Measurements from ENCODE around the gene DSG3. TPM values are rescaled to one million over a fixed set of nuclear protein-coding genes. Genes with fewer than 3 reads are reported as not detected.

DSG3 gene
- total RNA-seq, 1 donor from 2014 or later = 0.07 TPM

- no peak for DNase-seq (ENCODE audit: low read depth, low spot score)
Observed at GRCh38 chr18:31432316-31432715, 15.2 kb upstream of the DSG3 start.

- DNase-seq (ENCODE audit: low read depth, low spot score) = no peak
Observed at GRCh38 chr18:31436825-31437224, 10.7 kb upstream of the DSG3 start.

GRCh38 chr18:31438402-31438801 is 9.1 kb upstream of the DSG3 start:
- no peak for DNase-seq (ENCODE audit: low read depth, low spot score)

- DNase-seq (ENCODE audit: low read depth, low spot score) = no peak
Observed at GRCh38 chr18:31439807-31440325, 7.7 kb upstream of the DSG3 start.

- no peak for DNase-seq (ENCODE audit: low read depth, low spot score)
Observed at GRCh38 chr18:31440787-31441186, 6.8 kb upstream of the DSG3 start.

- DNase-seq (ENCODE audit: low read depth, low spot score) = no peak
Observed at GRCh38 chr18:31441493-31441892, 6.0 kb upstream of the DSG3 start.

GRCh38 chr18:31444142-31444541 is 3.4 kb upstream of the DSG3 start:
- no peak for DNase-seq (ENCODE audit: low read depth, low spot score)

GRCh38 chr18:31445908-31446307 is 1.6 kb upstream of the DSG3 start:
- no peak for DNase-seq (ENCODE audit: low read depth, low spot score)

GRCh38 chr18:31446854-31447253 is 687 bp upstream of the DSG3 start:
- no peak for DNase-seq (ENCODE audit: low read depth, low spot score)

GRCh38 chr18:31450409-31450808 is 2.9 kb downstream of the DSG3 start:
- no peak for DNase-seq (ENCODE audit: low read depth, low spot score)

- no peak for DNase-seq (ENCODE audit: low read depth, low spot score)
Observed at GRCh38 chr18:31451625-31452024, 4.1 kb downstream of the DSG3 start.

- DNase-seq (ENCODE audit: low read depth, low spot score) = no peak
Observed at GRCh38 chr18:31454066-31454708, 6.6 kb downstream of the DSG3 start.

GRCh38 chr18:31469629-31470028 is 22.1 kb downstream of the DSG3 start:
- DNase-seq (ENCODE audit: low read depth, low spot score) = no peak

- no peak for DNase-seq (ENCODE audit: low read depth, low spot score)
Observed at GRCh38 chr18:31478688-31479087, 31.1 kb downstream of the DSG3 start.

GRCh38 chr18:31482051-31482450 is 34.5 kb downstream of the DSG3 start:
- no peak for DNase-seq (ENCODE audit: low read depth, low spot score)

- no peak for DNase-seq (ENCODE audit: low read depth, low spot score)
Observed at GRCh38 chr18:31483396-31483795, 35.9 kb downstream of the DSG3 start.

GRCh38 chr18:31484461-31484860 is 36.9 kb downstream of the DSG3 start:
- DNase-seq (ENCODE audit: low read depth, low spot score) = no peak

- no peak for DNase-seq (ENCODE audit: low read depth, low spot score)
Observed at GRCh38 chr18:31486165-31486564, 38.6 kb downstream of the DSG3 start.

GRCh38 chr18:31487246-31488015 is 39.9 kb downstream of the DSG3 start:
- no peak for DNase-seq (ENCODE audit: low read depth, low spot score)

GRCh38 chr18:31489311-31489710 is 41.8 kb downstream of the DSG3 start:
- no peak for DNase-seq (ENCODE audit: low read depth, low spot score)

GRCh38 chr18:31490387-31490786 is 42.8 kb downstream of the DSG3 start:
- DNase-seq (ENCODE audit: low read depth, low spot score) = no peak

- no peak for DNase-seq (ENCODE audit: low read depth, low spot score)
Observed at GRCh38 chr18:31490833-31491232, 43.3 kb downstream of the DSG3 start.

- no peak for DNase-seq (ENCODE audit: low read depth, low spot score)
Observed at GRCh38 chr18:31491586-31491985, 44.0 kb downstream of the DSG3 start.

Measured in pulmonary artery endothelial cell (primary cell).